Stimulated activated CD4-positive, alpha-beta T cell treated with anti-CD3 and anti-CD28 coated beads, Interleukin-15, amount 100 ng/mL, for 1 hour (primary cell): ENCODE results near the gene LPCAT2.

Source experiments
- DNase-seq, 2 donors: peaks; one replicate each; pipeline ENCODE4 v3.0.0-alpha.2; 2020; ENCODE audit warnings: low read depth in 1 of 2, low spot score in 1 of 2

The LPCAT2 gene

DNA sequence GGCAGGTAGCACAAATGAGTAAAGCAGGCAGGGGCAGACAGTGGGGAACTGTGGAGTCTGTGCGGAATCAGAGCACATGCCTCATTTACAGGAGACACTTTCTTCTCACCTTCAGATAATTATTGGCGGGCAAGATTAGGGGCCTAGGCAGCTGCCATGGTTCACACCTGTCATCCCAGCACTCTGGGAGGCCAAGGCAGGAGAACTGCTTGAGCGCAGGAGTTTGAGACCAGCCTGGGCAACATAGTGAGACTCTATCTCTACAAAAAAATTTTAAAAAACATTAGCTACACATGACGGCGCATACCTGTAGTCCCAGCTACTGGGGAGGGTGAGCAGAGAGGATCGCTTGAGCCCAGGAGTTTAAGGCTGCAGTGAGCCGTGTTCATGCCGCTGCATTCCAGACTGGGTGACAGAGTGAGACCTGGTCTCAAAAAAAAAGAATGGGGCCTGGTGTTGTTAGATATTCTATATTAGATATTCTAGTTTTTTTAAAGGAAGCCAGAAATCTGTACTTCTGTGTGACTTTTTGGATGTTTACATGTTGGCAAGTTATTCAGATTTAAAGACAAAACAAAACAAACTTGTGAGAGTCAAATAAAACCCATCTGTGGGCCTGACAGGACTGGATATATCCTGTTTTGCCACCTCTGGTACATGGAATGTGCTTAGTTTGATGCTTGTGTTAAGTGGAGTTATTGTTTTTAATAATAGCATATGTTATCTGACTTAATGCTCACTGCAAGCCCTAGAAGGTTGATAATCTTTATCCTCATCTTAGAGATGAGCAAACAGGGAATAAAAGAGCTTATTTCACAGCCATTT lies 4.9 kb upstream of the LPCAT2 start:
- no peak for DNase-seq

DNA sequence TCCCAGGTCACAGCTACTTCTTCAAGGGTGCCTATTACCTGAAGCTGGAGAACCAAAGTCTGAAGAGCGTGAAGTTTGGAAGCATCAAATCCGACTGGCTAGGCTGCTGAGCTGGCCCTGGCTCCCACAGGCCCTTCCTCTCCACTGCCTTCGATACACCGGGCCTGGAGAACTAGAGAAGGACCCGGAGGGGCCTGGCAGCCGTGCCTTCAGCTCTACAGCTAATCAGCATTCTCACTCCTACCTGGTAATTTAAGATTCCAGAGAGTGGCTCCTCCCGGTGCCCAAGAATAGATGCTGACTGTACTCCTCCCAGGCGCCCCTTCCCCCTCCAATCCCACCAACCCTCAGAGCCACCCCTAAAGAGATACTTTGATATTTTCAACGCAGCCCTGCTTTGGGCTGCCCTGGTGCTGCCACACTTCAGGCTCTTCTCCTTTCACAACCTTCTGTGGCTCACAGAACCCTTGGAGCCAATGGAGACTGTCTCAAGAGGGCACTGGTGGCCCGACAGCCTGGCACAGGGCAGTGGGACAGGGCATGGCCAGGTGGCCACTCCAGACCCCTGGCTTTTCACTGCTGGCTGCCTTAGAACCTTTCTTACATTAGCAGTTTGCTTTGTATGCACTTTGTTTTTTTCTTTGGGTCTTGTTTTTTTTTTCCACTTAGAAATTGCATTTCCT lies 3.4 kb upstream of the LPCAT2 start:
- no peak for DNase-seq

DNA sequence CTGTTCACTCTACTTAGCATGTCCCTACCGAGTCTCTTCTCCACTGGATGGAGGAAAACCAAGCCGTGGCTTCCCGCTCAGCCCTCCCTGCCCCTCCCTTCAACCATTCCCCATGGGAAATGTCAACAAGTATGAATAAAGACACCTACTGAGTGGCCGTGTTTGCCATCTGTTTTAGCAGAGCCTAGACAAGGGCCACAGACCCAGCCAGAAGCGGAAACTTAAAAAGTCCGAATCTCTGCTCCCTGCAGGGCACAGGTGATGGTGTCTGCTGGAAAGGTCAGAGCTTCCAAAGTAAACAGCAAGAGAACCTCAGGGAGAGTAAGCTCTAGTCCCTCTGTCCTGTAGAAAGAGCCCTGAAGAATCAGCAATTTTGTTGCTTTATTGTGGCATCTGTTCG lies 2.8 kb upstream of the LPCAT2 start:
- no peak for DNase-seq

DNA sequence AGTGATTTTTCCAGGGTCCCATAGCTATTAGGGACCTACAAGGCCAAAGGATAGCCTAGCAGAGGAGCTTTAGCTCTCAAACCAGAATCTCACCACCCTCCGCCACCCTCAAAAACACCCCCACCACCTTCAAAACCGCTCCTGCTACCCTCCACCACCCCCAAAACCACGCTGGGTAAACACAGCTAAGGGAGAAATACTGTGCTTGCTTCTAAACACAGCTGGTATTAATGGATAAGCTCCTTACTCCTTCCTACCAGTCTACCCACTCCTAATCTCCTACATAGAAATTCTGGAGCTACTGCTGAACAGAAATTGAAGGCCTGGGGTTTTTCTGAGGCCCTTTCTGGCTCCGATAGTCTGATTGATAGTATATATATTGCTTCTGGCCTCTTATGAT lies 2.2 kb upstream of the LPCAT2 start:
- no peak for DNase-seq

GRCh38 chr16:55508271-55508921 lies 476 bp upstream of the LPCAT2 start:
- no peak for DNase-seq

- DNase-seq: no peak
Measured at GRCh38 chr16:55510185-55510805, 1.4 kb downstream of the LPCAT2 start.

DNA sequence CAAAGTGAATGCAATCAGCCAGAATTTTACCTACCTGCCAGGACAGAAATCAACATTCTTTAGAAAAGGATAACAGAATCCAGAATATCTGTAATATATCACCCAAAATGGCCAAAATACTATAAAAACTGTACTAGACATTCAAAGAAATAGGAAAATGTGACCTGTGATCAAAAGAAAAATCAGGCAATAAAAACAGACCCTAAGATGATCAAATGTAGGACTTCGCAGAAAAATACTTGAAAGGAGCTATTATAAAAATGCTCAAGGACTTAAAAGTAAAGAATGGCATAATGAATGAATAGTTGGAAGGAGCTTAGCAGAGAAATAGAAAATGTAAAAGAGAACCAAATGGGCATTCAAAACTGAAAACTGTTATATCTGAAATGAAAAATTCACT lies 4.1 kb downstream of the LPCAT2 start:
- no peak for DNase-seq

GRCh38 chr16:55513616-55514015 lies 4.7 kb downstream of the LPCAT2 start:
- no peak for DNase-seq

DNA sequence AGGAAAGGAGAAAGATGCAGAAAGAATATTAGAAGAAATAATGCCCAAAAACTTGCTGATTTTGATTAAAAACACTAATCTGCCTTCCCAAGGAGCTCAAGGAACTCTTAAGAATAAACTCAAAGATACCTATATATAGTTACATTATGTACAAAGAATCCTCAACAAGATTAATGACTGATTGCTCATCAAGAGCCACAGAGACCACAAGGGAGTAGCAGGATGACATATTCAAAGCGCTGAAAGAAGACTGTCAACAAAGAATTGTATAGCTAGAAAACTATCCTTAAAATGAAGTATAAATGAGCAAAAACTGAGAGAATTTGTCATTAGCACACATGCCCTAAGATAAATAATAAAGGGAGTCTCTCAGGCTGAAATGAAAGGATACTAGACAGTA lies 6.2 kb downstream of the LPCAT2 start:
- DNase-seq: no peak

- DNase-seq: no peak
Measured at GRCh38 chr16:55521792-55522191, 12.9 kb downstream of the LPCAT2 start.

- DNase-seq: no peak
Measured at GRCh38 chr16:55526441-55526840, 17.6 kb downstream of the LPCAT2 start.

DNA sequence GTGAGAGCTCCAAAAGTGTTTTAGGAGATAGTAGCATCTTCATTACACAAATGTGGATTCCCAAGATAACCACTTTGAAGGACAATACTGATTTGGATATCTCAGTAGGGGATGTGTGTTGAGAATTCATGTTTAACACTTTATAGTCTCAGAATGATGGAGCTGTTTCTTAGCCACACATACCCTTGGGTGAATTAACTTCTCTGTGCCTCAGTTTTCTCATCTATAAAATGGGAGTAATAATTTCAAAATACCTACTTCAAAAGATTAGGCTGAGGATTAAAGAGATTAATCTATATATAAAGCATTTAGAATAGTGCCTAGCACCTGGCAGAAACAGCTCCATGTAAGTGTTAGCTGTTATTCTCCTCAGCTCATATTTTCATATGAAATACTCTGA lies 19.0 kb downstream of the LPCAT2 start:
- DNase-seq: no peak

- no peak for DNase-seq
Measured at GRCh38 chr16:55529018-55529417, 20.1 kb downstream of the LPCAT2 start.

- DNase-seq: no peak
Measured at GRCh38 chr16:55530316-55530856, 21.5 kb downstream of the LPCAT2 start.

GRCh38 chr16:55532227-55532626 lies 23.4 kb downstream of the LPCAT2 start:
- no peak for DNase-seq

DNA sequence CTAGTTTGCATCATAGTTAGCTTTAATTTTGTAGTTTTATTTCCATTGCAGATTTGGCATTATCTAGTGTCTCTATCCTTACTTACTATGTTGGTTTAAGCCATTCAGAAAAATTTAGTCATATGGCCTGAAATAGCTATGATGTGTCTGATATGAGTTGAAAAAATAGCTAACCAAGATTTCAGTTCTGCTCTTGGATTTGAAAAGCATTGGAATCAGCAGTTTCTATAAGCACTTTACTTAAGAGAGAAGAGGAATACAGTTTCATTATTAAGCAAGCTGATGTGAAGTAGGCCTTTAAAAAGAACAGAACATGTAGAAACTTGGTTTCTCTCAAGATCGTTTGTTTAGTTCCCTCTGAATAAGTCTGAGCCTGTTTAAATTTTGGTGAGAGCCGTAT lies 25.9 kb downstream of the LPCAT2 start:
- DNase-seq: no peak

DNA sequence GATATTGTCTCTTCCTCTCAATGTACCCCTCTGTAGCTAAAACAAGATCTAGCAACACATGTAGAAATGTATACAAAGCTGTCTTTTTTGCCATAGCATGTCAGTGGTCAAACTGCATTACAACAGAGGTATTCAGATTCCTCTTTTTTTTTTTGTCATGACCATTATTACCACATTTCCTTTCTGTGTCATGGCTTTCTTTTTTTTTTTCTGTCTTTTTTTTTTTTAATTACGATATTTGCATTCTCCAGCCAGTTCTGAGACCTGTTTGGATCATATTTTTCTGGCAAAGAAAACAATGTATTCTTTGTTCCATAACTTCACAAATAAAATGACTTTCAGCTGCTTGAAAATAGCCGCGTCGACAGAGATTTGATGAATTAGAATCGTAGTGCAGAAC lies 30.2 kb downstream of the LPCAT2 start:
- DNase-seq: no peak

DNA sequence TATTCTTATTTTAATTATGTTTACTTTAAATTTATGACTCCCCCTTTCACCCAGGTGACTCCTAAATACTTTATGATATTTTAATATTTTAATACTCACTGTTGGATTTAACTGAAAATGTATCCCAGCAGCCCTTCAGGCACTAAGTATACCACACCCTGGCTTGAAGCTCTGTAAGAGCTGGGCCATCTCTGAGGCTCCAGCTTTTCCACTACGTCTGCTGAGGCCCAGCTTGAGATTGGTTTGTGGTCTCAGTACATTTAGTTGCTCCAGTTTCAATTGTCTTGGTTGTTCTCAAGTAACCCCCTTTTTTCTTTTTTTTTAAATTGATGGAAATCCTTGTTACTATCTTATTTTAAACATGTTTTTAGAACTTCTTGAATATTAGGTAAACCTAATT lies 30.6 kb downstream of the LPCAT2 start:
- no peak for DNase-seq

- no peak for DNase-seq
Measured at GRCh38 chr16:55540221-55540620, 31.3 kb downstream of the LPCAT2 start.

GRCh38 chr16:55542459-55543082 lies 33.7 kb downstream of the LPCAT2 start:
- DNase-seq: no peak

- no peak for DNase-seq
Measured at GRCh38 chr16:55543472-55543871, 34.6 kb downstream of the LPCAT2 start.
